Stimulated activated CD4-positive, alpha-beta T cell treated with anti-CD3 and anti-CD28 coated beads, Interleukin-12 subunit alpha, Interleukin-12 subunit beta, amount 100 ng/mL, for 4 hours (primary cell): ENCODE measurements around the gene PCDHGA4.
"Not testable (repeated sequence)": the region's sequence is repeated elsewhere in the genome, so short reads cannot be mapped to it uniquely, and the experiment has no call there.

Source experiments
- DNase-seq: peaks from one replicate; pipeline ENCODE4 v3.0.0-alpha.2; 2020

Gene PCDHGA4

DNA sequence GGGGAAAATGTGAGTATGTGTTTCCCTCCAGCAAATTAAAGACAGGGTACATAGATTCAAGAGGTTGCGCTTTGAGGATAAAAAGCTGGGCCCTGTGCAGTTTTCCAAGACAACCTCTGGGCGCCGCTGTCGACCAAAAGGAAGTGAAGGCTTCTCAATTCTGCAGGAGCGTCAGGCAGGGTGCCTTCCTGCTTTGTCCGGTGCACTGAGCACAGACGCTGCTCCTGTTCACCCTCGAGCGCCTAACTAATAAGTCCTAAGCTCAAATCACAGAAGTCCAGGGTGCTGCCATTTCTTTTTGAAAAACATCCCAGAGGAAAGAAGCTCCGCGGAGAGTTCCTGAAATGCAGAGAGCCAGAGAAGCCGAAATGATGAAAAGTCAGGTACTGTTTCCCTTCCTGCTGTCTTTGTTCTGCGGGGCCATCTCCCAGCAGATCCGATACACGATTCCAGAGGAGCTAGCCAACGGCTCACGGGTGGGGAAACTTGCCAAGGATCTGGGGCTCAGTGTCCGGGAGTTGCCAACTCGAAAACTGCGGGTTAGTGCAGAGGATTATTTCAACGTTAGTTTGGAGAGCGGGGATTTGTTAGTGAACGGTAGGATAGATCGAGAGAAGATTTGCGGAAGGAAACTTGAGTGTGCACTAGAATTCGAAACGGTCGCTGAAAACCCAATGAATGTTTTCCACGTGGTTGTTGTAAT is 4.8 kb upstream of the PCDHGA4 start, which contains the start of gene PCDHGB1:
Gene PCDHGB1, plus strand, starts transcription at position 183 of the 703 bp plus-strand sequence. Its CDS starts 162 bp downstream, at position 345.
- no peak for DNase-seq

DNA sequence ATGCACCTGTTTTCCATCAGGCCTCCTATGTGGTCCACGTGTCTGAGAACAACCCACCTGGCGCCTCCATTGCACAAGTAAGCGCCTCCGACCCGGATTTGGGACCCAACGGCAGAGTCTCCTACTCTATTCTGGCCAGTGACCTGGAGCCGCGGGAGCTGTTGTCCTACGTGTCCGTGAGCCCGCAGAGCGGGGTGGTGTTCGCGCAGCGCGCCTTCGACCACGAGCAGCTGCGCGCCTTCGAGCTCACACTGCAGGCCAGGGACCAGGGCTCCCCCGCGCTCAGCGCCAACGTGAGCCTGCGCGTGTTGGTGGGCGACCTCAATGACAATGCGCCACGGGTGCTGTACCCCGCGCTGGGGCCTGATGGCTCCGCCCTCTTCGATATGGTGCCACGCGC is 3.2 kb upstream of the PCDHGA4 start:
- DNase-seq = no peak

DNA sequence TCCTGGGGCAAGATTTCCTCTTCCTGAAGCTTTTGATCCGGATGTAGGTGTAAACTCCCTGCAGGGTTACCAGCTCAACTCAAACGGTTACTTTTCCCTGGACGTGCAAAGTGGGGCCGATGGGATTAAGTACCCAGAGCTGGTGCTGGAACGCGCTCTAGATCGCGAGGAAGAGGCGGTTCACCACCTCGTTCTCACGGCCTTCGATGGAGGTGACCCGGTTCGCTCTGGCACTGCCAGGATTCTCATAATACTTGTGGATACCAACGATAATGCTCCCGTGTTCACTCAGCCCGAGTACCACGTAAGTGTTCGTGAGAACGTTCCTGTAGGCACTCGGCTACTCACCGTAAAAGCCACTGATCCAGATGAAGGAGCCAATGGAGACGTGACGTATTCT is 820 bp downstream of the PCDHGA4 start:
- no peak for DNase-seq

GRCh38 chr5:141356133-141356532 is 1.3 kb downstream of the PCDHGA4 start:
- DNase-seq = no peak

DNA sequence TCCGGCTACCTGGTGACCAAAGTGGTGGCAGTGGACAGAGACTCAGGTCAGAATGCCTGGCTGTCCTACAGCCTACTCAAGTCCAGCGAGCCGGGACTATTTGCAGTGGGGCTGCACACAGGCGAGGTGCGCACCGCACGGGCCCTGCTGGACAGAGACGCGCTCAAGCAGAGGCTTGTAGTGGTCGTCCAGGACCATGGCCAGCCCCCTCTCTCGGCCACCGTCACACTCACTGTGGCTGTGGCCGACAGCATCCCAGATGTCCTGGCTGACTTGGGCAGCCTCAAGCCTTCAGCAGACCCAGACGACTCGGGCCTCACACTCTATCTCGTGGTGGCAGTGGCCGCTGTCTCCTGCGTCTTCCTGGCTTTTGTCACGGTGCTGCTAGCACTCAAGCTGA is 2.1 kb downstream of the PCDHGA4 start:
- no peak for DNase-seq

DNA sequence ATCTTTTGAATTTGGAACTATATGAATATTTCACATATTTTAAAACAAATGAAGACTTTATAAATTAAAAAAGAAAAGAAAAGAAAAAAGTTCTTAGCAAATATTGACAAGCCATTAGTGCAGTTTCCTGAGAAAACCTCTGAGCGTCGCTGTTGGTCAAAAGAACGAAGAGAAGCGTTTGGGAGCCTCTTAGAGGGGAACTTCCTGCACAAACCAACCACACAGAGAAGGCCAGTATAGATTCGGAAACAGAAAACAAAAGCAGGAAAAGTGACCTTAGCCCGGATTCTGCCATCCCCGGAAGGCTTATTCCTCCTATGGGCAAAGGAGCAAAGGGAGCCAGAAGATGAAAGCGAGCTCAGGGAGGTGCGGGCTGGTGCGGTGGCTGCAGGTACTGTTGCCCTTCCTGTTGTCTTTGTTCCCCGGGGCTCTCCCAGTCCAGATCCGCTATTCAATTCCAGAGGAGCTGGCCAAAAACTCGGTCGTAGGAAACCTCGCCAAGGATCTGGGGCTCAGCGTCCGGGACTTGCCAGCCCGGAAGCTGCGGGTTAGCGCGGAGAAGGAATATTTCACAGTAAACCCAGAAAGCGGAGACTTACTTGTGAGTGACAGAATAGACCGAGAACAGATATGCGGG is 5.1 kb downstream of the PCDHGA4 start, which contains the start of gene PCDHGB2:
Gene PCDHGB2, plus strand, starts transcription at position 205 of the 637 bp plus-strand sequence. Its CDS starts 142 bp downstream, at position 347.
- DNase-seq = no peak

GRCh38 chr5:141360685-141361084 is 5.9 kb downstream of the PCDHGA4 start:
- no peak for DNase-seq

DNA sequence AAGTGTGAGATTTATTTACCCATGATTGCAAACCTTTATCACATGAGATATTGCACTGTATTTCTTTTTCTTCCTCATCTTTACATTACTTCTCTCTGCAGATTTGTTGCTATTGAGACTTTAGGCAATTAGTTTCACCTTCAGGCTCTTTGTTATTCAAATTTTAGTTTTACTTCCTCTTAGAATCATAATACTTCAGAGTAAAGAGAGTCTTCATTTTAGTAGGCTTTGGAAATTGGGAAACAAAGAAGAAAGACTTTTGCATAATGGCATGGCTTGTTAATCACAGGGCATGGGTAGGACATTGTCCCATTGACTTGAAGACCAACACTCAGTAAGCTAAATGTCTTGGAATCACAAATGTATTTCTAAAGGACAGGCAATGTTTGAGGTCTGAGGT is 7.9 kb downstream of the PCDHGA4 start:
- DNase-seq = no peak

GRCh38 chr5:141363952-141364660 is 9.3 kb downstream of the PCDHGA4 start, which contains the start of gene PCDHGA5:
PCDHGA5 (plus strand) TSS chr5:141364162; CDS start chr5:141364331, 169 bp downstream.
- DNase-seq = no peak

DNA sequence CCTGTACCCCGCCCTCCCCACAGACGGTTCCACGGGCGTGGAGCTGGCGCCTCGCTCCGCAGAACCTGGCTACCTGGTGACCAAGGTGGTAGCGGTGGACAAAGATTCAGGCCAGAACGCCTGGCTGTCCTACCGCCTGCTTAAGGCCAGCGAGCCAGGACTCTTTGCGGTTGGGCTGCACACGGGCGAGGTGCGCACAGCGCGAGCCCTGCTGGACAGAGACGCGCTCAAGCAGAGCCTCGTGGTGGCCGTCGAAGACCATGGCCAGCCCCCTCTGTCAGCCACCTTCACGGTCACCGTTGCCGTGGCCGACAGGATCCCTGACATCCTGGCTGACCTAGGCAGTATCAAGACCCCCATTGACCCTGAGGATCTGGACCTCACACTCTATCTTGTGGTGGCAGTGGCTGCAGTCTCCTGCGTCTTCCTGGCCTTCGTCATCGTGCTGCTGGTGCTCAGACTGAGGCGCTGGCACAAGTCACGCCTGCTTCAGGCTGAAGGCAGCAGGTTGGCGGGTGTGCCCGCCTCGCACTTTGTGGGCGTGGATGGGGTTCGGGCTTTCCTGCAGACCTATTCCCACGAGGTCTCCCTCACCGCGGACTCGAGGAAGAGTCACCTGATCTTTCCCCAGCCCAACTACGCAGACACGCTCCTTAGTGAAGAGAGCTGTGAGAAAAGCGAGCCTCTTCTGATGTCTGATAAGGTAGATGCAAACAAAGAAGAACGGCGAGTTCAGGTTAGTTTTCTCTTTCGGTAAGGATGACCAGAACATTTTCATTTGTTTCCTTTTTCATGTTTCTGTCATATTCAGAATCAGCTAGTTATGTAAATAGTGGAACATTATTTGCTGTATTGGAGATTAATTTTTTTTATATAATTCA is 11.4 kb downstream of the PCDHGA4 start:
- DNase-seq = no peak

DNA sequence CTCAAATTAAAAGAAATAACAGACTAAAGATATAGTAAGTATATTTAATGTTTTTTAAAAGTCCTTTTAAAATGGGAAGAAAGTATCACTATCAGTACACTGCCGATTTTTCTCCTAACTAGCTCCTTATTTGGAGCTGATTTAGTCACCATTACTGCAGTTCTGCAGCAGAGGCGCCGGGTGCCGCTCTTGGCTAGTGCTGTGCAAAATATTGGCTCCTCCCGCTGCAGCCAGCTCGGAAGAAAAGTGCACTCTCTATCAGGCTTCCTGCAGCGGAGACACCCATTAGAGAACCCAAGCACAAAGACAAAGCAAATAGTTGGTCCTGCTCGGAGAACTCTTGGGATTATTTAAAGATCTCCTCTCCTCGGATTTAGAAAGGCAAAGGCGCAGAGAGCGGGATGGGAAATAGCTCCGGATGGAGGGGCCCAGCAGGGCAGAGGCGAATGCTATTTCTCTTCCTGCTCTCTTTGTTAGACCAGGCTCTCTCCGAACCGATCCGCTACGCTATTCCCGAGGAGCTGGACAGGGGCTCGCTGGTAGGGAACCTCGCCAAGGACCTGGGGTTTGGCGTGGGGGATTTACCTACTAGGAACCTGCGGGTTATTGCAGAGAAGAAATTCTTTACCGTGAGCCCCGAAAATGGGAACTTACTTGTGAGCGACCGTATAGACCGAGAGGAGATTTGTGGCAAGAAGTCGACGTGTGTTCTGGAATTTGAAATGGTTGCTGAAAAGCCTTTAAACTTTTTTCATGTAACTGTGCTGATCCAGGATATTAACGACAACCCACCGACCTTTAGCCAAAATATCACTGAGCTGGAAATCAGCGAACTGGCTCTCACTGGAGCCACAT is 15.4 kb downstream of the PCDHGA4 start, which contains the start of gene PCDHGB3:
Gene PCDHGB3, plus strand, starts transcription at position 249 of the 855 bp plus-strand sequence. Its CDS starts 153 bp downstream, at position 402.
- peak; percentile 11 for DNase-seq

DNA sequence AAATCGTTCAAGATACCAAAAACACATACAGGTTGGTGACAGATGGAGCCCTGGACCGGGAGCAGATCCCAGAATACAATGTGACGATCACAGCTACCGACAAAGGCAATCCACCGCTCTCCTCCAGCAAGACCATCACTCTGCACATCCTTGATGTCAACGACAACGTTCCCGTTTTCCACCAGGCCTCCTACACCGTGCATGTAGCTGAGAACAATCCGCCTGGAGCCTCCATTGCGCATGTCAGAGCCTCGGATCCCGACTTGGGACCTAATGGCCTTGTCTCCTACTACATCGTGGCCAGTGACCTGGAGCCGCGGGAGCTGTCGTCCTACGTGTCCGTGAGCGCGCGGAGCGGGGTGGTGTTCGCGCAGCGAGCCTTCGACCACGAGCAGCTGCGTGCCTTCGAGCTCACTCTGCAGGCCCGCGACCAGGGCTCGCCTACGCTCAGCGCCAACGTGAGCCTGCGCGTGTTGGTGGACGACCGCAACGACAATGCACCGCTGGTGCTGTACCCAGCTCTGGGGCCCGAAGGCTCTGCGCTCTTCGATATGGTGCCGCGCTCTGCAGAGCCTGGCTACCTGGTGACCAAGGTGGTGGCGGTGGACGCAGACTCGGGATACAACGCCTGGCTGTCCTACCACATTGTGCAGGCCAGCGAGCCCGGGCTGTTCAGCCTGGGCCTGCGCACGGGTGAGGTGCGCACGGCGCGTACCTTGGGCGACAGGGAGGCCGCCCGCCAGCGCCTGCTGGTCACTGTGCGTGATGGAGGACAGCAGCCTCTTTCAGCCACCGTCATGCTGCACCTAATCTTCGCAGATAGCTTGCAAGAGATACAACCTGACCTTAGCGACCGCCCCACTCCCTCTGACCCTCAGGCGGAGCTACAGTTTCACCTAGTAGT is 17.0 kb downstream of the PCDHGA4 start:
- DNase-seq = no peak

- no peak for DNase-seq
Observed at GRCh38 chr5:141373673-141374317, 19.0 kb downstream of the PCDHGA4 start, which contains the start of gene PCDHGA6. PCDHGA6 (plus strand) TSS chr5:141373891; CDS start chr5:141374084, 193 bp downstream.

GRCh38 chr5:141374627-141375026 is 19.8 kb downstream of the PCDHGA4 start:
- no peak for DNase-seq

- DNase-seq = not testable (repeated sequence)
Observed at GRCh38 chr5:141375444-141376155, 20.8 kb downstream of the PCDHGA4 start.

GRCh38 chr5:141382469-141383294 is 27.9 kb downstream of the PCDHGA4 start, which contains the start of gene PCDHGA7:
PCDHGA7 (plus strand) TSS chr5:141382742; CDS start chr5:141382900, 158 bp downstream.
- no peak for DNase-seq

DNA sequence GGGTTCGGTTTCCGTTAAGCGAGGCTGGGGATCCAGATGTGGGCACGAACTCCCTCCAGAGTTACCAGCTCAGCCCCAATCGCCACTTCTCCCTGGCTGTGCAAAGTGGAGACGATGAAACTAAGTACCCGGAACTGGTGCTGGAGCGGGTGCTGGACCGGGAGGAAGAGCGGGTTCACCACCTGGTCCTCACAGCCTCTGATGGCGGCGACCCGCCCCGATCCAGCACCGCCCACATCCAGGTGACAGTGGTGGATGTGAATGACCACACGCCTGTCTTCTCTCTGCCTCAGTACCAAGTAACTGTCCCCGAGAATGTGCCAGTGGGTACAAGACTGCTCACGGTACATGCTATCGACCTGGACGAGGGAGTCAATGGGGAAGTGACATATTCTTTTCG is 28.5 kb downstream of the PCDHGA4 start:
- DNase-seq = no peak
